Liver (tissue), 3 donors: ENCODE results near the gene IQUB.

Experiments used
- CTCF ChIP-seq: fragments of 150-350 bp; IDR thresholded peaks from 2 replicates; pipeline ENCODE4 v1.5.1; 2017; ENCODE audit warnings: improper control_type of control experiment, low read depth, low read length; ENCODE audit not compliant: missing input control
- FOXA1 ChIP-seq: IDR thresholded peaks from 2 replicates; pipeline ENCODE4 v1.6.1; 2016; ENCODE audit warnings: antibody characterized with exemption
- MAX ChIP-seq: IDR thresholded peaks from 2 replicates; pipeline ENCODE4 v1.6.1; 2016; ENCODE audit warnings: antibody characterized with exemption
- SP1 ChIP-seq: IDR thresholded peaks from 2 replicates; pipeline ENCODE4 v1.6.1; 2018; ENCODE audit warnings: antibody characterized with exemption, mild to moderate bottlenecking
- donor health status: healthy.
- donor health status: healthy.

- TF ChIP-seq CTCF (no peak), FOXA1 (no peak), MAX (no peak), SP1 (no peak)
Measured at GRCh38 chr7:123538189-123538714, 3.9 kb upstream of the IQUB start.
